NCI-H1436 treated with DMSO at 0.1 percent for 48 hours (cell line): Measurements from ENCODE around the gene ALOX15.
A peak's percentile ranks its signal among the peaks of the same experiment; 100 is the strongest.
"Not testable (repeated sequence)": the region's sequence is repeated elsewhere in the genome, so short reads cannot be mapped to it uniquely, and the experiment has no call there.

ENCODE experiments used
- DNase-seq: peaks from one replicate; lab custom pipeline; 2025; lab: John Stamatoyannopoulos, UW

The ALOX15 gene

DNA sequence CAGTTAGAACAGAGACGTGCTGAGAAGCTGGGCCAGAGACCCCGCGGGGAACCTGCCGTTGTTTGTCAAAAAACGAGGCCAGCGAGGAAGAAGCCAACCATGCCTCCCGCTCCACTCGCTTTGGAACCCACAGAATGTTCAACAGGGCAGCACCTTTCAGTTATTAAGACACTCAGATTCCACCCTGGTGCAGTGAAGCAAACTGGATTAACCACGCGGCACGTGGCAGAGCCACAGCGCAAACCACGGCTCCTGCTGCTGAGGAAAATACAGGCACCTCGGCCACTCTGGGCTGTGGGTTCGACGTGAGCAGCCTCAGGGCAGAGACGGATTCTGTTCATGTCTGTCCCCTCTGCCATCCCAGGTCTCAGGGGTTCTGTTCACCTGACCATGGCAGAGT, 24.4 kb downstream of the ALOX15 start:
- no peak for DNase-seq

DNA sequence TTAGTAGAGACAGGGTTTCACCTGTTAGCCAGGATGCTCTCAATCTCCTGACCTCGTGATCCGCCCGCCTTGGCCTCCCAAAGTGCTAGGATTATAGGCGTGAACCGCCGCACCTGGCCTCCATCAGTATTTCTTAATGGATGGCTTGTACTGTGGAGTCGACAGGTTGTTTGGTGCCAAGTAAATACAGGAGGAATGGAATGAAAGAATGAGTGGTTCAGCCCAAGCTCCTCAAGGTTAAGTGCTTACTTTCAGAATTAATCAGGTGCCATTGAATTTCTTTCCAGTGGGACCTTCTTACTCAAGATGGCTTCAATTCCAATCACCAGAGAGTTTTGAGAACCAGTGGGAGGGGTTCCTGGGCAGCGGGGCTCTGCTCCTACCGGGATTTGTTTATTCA, 25.0 kb downstream of the ALOX15 start:
- no peak for DNase-seq

DNA sequence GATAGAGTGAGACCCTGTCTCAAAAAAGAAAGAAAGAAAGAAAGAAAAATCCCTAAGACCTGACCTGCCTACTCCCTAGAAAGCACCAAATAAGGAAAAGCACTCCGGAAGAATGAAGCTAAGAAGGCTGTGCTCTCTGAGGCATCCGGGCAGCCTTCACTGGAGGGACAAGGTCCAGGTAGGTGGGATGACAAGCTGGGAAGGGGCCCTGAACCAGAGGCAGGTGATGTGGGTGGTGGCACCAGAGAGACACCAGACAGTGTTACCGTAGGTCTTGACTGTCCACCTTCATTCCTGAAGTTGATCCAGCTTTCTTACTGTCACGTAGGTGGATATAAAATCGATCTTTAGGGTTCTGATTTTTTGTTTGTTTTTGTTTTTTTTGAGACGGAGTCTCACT, 30.8 kb downstream of the ALOX15 start:
- DNase-seq = no peak

DNA sequence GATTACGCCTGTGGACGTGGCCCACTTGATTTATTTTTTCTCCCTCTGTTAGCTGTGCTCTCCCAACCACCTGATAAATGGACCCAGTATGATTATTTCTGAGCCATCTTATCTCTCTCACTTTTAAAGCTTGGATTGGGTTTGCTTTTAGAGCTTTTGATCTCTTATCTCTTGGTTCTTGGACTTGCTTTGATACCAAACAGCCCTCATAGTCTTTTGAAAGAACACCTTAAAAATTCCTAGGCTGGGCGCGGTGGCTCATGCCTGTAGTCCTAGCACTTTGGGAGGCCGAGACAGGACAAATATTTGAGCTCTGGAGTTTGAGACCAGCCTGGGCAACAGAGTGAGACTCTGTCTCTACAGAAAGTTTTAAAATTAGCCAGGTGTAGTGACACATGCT, 31.3 kb downstream of the ALOX15 start:
- DNase-seq = no peak

DNA sequence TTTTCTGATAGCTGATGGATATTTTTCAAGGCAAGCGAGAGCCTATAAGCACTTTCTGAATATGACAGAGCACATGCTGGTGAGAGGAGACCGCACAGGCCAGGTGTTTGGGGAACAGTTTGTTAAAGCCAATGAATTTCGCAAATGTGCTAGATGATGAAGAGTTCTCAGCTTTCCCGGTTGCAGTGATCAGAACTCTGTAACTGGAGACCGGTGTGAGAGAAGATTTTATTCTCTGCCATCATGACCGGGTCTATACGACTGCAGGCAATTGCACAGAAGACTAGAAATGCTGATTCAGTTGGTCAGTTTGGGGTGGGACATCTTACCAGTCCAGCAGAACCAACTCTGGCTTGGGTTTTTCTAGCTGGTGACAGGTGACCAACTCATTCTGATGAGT, 31.7 kb downstream of the ALOX15 start:
- DNase-seq = no peak

DNA sequence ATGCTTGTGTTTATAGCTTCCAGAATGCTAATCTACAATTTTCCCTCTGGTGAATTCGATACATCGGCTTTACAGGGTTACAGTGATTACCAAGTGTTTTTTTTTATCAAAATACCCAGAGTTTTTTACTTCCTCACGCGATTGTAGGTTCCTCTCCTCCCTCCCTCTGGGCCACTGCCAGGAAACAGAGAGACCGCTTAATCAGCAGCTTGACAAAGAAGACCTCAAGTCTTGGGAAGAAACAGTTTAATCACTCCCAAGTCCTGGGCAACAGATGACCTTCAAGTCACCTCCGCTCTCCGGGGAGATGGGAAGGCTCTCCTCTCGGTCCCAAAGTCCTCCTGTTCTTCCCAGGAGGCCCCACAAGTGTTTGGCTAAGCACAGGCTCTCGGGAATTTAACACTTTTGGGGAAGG, 33.7 kb downstream of the ALOX15 start:
- DNase-seq = no peak

DNA sequence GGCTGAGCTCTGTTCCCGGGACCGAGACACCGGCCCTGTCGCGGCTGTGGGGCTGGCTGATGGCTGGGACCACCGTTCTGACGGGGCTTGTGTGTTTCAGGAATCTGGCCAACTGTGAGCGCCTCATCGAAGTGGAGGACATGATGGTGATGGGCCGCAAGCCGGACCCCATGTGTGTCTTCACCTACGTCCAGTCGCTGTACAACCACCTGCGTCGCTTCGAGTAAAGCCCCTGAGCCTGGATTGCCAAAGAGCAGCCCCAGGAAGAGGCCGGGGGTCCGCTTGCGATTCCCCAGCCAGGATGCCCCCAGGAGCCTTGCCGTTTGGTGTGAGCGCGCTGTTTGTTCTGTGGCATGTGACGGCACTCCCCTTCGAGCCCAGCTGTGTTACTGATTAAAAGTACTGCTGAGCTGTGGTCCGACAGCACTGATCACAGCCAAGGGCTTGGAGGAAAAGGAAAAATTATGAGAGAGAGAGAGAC, 34.2 kb downstream of the ALOX15 start:
- no peak for DNase-seq

DNA sequence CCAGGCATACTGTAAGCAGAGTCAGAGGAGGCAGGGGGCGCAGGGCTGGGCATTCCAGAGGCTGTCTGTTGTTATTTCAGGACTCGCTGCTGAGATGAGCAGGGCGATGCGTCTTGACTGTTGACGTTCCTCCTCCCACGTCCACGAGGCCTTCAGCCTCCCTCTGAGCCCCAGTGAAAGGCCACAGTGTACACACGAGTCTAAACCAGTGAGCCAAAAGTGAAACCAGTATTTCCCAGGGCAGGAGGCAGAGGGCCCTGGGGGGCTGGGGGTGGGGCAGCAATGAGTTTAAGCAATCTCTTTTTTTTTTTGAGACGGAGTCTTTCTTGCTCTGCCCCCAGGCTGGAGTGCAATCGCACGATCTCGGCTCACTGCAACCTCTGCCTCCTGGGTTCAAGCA, 35.7 kb downstream of the ALOX15 start:
- DNase-seq = no peak

DNA sequence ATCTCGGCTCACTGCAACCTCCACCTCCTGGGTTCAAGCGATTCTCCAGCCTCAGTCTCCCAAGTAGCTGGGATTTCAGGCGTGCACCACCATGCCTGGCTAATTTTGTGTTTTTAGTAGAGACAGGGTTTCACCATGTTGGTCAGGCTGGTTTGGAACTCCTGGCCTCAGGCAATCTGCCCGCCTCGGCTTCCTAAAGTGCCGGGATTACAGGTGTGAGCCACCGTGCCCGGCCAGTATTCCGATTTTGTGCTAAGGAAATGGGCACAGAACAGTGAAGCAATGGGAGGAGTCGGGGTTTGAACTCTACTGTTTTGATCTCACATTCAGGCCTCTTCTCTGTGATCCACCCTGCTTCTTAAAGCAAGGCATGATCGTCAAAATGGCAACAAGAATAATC, 36.7 kb downstream of the ALOX15 start:
- DNase-seq = not testable (repeated sequence)

DNA sequence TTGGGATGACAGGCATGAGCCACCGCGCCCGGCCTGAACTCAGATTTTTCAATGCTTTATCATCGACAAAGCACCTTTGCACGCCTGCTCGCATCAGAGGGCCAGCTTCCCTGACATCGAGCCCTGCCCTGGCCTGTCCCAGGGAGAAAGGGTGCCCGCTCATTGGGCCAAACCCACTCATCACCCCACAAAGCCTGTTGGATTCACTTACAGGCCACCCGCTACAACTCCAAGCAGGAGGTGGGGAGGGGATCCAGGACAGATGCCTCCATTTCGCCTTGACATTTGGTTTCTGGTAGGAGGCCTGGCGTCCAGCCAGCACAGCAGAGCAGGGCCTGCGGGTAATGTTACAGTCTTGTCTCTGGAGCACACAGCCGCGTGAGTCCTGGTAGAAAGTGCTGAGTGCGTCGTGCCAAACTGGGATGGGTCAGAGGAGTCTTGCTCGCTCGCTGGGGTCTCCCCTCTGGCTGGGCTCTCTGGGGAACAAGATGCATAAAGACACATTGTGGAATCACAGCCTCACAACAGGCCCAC, 37.3 kb downstream of the ALOX15 start:
- DNase-seq = no peak

DNA sequence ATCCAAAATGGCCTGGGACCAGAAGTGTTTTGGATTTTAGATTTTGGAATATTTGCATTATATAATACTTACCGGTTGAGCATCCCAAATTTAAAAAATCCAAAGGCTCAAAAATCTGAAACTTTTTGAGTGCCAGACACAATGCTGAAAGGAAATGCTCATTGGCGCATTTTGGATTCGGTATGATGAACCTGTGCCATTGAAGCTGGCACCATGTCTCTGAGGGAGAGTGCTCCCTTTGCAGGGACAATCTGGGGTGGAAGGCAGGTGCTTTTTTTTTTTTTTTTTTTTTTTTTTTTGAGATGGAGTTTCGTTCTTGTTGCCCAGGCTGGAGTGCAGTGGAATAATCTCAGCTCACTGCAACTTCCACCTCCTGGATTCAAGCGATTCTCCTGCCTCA, 39.4 kb downstream of the ALOX15 start:
- no peak for DNase-seq

DNA sequence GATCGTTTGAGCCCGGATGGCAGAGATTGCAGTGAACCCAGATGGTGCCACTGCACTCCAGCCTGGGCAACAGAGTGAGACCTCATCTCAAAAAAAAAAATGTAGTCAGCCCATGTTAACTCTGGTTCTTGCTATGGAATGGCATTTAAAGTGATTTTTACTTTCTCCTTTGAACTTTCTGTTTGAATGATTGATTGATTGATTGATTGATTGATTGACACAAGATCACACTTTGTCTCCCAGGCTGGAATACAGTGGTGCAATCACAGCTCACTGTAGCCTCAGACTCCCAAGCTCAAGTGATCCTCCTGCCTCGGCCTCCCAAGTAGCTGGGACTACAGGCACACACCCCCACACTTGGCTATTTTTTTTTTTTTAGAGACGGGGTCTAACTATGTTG, 40.2 kb downstream of the ALOX15 start:
- DNase-seq = no peak

DNA sequence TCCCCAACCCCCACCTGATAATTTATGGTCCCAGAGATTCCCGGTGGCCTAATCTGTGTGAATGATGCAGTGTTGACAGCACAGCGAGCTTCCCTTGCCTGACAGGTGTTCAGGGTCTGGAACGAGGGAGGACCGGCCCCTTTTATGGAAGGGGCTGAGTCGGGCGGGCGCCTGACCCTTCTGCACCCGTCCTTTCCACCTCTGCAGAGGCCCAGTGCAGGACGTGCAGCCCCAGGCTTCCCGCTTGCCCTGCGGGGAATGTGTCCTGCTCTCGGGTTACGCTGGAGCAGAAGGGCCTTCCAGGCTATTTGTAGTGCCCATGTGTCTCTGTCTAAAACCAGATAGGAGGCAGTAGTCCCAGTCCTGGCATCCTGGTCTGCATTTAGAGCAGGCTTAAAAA, 40.9 kb downstream of the ALOX15 start:
- DNase-seq = no peak

DNA sequence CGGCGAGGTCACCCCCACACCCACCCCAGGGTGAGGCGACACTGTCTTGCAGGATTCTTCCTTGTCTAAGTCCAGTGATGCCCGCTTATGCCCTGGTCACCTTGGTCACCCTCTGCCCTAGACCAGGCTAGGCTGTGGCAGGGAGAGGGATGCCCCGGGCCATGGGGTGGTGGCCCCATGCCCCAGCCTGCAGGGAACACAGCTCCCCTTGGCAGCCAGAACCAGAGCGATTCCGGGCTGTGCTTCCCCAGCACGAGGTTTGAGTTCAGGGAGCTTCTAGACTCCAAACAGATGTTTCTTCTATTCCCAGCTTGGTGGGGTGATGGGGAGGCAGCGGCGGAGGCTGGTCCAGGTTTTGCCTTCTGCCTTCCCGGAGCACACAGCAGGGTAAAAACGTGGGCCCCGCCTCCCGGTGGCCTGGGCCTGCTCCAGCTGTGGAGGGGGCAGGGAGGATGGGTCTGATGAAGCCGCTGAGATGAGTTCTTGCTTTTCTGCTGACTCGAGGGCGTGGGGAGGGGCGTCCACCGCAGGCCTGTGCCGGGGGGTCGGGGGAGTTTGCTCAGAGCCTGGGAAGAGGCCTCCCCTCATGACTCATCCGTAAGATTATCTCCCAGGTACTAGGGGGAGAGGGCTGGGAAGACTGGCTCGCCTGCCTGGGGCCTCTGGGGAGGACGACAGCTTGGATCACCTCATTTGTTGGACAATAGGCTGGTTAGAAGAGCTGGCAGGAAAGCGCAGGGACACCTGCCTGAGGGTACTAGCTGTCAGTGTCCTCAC, 41.8 kb downstream of the ALOX15 start:
- peak; percentile 47 for DNase-seq

DNA sequence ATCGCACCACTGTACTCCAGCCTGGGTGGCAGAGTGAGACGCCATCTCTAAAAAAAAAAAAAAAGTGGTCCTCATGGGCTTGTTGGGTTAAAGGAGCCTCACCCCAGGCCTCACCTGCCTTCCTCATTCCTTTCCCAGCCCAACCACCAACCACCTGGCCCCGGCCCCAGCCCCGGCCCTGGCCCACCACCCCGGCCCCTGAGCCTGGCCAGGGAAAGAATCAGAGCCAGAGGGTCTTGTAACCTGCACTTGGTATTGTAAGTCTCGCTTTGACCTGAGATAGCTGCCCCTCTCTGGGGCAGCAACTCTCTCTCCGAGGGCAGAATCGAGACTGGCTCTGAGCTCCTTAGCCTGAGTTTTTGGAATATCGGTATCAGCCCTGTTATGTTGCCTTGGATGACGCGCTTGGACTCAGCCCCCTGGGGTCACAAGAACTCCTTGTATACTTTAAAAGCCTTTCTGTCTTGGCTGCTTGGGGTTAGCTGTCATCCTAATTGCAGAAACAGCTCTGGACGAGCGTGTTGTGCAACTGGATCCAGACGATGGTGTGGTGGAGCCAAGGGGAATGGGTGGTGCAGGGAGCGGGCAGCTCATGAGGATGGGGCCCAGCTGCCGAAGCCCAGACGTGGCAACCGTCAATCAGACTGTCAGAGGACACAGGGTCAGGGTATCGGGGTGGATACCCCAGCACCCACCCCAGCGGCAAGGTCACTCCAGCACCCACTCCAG, 42.5 kb downstream of the ALOX15 start:
- no peak for DNase-seq

DNA sequence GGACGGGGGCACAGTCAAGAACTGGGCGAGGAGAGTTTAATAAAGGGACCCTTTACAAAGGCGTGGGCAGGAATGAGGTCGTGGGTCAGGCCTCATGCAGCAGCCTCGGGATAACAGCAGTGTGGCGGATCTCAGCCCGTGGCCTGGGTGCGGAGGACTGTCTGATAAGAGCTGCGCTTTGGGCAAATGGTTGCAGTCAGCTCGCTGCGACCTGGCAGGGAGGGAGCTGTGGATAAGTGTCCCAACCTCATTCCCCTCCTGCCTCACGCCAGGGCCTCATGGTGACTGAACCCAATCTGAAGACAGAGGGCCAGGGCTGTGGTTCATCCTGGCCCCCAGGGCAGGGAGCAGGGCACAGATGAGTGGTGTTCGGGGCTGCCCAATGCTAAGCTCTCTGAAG, 43.5 kb downstream of the ALOX15 start:
- no peak for DNase-seq

DNA sequence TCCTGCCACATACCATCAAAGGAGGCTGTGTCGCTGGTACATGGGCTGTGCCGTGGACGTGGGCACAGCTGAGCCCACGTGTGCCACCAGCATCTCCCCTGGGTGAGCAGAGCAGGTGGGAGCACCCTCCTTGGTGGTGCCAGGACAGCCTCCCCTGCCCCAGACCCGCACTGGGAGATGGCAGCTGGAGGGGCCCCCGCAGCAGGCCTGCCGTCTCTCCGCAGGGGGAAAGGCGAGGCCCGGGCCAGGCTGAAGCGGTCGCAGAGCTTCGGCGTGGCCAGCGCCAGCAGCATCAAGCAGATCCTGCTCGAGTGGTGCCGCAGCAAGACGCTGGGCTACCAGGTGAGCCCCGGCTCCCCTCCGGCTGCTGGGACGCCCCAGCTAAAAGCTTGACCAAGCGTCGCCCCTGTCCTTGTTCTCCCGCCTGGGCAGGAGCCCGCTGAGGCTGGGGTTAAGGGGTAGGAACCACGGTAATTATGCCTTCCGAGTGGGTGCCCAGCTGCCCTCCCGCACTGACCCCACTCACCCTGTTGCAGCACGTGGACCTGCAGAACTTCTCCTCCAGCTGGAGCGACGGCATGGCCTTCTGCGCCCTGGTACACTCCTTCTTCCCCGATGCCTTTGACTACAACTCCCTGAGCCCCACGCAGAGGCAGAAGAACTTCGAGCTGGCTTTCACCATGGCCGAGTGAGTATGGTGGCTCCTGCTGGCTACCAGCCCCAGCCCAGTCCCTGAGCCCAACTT, 44.7 kb downstream of the ALOX15 start:
- DNase-seq = no peak

DNA sequence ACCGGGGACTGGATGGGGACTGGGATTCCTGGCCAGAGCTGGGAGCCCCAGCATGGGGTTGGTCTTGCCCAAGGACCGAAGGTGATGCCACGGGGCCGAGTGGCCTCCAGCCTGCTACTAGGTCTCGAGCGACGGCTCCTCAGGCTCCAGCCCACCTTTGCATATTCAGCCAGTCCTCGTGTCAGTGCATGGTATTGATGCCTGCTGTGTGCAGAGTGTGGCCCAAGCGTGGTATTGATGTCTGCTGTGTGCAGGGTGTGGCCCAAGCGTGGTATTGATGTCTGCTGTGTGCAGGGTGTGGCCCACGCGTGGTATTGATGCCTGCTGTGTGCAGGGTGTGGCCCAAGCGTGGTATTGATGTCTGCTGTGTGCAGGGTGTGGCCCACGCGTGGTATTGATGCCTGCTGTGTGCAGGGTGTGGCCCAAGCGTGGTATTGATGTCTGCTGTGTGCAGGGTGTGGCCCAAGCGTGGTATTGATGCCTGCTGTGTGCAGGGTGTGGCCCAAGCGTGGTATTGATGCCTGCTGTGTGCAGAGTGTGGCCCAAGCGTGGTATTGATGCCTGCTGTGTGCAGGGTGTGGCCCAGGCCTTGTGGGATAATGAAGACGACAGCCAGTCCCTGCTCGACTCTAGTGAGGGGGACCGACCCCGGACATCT, 45.7 kb downstream of the ALOX15 start:
- not testable (repeated sequence) for DNase-seq

DNA sequence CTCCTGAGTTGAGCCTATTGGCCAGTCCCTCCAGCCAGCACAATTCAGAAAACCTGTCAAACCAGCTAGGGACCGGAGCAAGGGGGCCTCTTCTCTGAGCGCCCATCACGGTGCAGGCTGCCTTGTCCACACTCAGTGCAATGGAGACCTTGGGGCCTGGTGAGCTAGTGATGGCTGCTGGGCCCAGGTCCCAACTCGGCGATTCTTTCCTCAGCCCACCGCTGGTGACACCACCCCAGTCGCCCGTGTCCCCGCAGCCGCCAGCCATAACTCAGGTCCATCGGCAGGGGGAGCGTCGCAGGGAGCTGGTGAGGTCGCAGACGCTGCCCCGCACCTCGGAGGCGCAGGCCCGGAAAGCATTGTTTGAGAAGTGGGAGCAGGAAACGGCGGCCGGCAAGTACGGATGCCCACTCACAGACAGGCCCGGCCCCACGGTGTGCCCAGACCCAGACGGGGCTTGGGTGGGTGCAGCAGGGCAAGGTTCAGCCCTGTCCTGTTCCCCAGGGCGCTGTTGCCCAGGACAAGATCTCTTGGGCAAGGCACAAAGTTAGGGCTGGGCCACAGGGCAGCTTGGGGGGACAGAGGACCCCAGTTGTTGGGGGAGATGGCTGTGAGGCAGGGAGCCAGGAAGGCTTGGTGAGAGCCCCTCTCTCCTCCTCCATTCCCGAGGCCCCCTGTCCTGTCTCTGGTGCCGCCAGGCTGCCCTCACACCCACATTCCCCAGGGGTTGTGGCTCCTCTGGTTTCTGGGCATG, 46.4 kb downstream of the ALOX15 start:
- no peak for DNase-seq

DNA sequence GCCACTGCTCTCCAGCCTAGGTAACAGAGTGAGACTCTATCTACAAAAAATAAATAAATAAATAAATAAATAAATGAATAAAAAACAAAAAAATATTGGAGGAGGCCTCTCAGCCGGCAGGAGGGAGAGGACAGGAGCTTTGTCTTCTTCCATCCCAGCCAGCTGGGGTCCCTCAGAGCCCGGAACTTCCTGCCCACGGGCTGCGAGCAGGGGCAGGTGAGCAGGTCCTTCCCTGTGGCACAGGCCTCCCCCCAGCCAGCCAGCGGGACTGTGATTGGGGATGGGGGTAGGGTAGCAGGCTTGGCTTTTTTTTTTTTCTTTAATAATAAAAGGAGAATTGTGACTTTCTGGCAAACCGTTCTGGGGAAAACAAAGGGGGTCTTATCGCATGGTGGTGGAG, 47.1 kb downstream of the ALOX15 start:
- no peak for DNase-seq

DNA sequence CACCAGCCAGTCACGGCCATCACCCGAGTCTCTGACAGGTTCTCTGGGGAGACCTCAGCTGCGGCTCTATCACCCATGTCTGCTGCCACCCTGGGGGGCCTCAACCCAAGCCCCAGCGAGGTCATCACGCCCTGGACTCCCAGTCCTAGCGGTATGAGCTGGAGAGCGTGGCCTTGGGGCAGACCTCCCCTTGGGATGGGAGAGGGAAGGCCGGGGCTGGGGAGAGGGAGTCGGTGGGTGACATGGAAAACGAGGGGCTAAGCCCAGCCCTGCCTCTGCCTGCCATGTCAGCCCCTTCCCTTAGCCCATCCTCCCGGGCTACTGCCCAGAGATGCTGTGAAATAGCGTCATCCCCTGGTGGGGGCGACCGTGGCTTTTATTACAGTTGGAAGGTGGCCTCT, 48.5 kb downstream of the ALOX15 start:
- DNase-seq = no peak
